ENCODE data around the gene TSSC4. TPM values are rescaled to one million over a fixed set of nuclear protein-coding genes. Genes with fewer than 3 reads are reported as not detected.

TSSC4 gene
- total and polyA plus RNA-seq, 2 of the 13 experiments (the other 11 are each of a cell fraction or from before 2014, with no cell fraction given): 16.2 to 58.6 TPM

DNA sequence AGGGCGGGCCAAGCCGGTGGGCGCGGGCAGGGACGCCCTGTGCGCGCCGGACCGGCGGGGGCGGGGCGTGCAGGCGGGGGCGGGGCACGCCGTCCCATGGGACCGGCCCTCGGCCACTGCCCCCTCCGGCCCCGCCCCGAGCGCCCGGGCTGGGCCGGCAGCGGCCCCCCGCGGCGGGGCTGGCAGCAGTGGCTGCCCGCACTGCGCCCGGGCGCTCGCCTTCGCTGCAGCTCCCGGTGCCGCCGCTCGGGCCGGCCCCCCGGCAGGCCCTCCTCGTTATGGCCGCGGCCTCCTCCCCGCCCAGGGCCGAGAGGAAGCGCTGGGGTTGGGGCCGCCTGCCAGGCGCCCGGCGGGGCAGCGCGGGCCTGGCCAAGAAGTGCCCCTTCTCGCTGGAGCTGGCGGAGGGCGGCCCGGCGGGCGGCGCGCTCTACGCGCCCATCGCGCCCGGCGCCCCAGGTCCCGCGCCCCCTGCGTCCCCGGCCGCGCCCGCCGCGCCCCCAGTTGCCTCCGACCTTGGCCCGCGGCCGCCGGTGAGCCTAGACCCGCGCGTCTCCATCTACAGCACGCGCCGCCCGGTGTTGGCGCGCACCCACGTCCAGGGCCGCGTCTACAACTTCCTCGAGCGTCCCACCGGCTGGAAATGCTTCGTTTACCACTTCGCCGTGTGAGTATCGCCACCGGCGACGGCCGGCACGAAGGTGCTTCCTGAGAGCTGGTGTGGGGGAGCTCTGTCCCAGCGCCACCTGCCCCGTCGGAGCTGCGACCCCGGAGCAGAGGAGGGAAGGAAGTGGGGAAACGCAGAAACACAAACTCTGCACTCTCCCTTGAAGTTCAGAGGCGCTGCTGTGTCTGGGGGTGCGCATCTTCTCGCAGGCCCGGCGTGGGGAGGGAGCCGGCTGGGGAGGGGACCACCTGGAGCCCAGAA lies 44.5 kb downstream of the TSSC4 start, which contains the start of gene KCNQ1 (continued):
- no peak for TF ChIP-seq ZMAT3 (CRISPR knock-in tag; conservative IDR thresholded peaks at IDR 0.05)
- TF ChIP-seq, protein P1, sequence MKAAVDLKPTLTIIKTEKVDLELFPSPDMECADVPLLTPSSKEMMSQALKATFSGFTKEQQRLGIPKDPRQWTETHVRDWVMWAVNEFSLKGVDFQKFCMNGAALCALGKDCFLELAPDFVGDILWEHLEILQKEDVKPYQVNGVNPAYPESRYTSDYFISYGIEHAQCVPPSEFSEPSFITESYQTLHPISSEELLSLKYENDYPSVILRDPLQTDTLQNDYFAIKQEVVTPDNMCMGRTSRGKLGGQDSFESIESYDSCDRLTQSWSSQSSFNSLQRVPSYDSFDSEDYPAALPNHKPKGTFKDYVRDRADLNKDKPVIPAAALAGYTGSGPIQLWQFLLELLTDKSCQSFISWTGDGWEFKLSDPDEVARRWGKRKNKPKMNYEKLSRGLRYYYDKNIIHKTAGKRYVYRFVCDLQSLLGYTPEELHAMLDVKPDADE (CRISPR knock-in tag; IDR thresholded peaks at IDR 0.05): no peak
- no peak for TF ChIP-seq PHF5A (CRISPR knock-in tag; IDR thresholded peaks at IDR 0.05; ENCODE audit: low read depth, unreplicated experiment)
- TF ChIP-seq, protein P2, sequence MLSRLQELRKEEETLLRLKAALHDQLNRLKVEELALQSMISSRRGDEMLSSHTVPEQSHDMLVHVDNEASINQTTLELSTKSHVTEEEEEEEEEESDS (CRISPR knock-in tag; IDR thresholded peaks at IDR 0.05; ENCODE audit: borderline replicate concordance): no peak
- no peak for TF ChIP-seq HOXD1 (CRISPR knock-in tag; IDR thresholded peaks at IDR 0.05)

DNA sequence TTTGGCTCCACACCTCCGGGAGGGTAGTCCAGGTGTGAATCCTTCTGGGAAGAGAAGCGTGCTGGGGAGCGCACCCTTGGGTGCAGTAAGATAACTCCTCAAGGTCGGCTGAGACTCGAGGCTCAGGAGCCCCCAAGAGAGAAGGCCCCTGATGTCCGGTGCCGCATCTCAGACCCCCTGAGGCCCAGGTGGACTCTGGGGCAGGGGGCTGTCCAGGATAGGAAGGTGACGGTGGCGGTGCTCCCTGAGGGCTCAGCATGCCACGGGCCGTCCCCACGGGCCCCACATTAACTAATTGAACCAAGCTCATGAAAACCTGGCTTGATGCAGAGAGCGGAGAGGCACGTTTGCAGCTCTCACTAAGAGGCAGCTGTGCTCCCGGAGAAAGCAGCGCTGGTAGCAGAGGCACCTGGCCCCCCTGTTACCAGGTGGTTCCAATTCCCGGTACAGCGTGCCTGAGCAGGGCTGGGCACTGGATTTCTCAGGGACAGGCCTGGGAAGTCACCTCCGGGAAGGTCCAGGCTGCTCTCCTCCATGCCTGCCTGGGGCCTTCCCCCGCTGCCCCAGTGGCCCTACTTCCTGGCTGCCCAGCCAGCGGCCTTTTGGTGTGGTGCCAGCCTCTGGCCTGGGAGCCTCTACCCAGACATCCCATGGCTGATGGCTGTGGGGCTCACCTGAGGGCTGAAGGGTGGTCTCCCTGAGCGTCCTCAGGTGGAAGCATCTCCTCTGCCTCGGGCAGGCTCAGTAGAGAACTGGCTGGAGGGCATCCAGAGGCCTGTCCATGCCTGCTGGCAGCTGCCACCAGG lies 45.4 kb downstream of the TSSC4 start:
- Histone ChIP-seq H3K9ac (ENCODE audit: insufficient read depth, low read depth, low read length) (no peak overlapping the region), H3K4me1 (ENCODE audit: insufficient read depth, low read length) (no peaks in the 10 kb centered on the region), H3K9me3 (ENCODE audit: low read length) (no peaks in the 10 kb centered on the region), H3K4me2 (ENCODE audit: low read depth, low read length) (no peak overlapping the region), H3K79me2 (ENCODE audit: insufficient read depth, low read length) (no peaks in the 10 kb centered on the region), H3K27ac (ENCODE audit: extremely low read length, insufficient read depth, low read length) (no peak overlapping the region), H3K27me3 (ENCODE audit: control insufficient read depth in 1 of 2, insufficient read depth in 2 of 2, low read length in 2 of 2) (peaks cover 20 to 77% of the 10 kb centered on the region in 2 experiments; a peak in 4 of 5 replicates), H2AFZ (ENCODE audit: low read length) (no peak overlapping the region), H3K36me3 (replicated peaks in 1 of 2; ENCODE audit: control insufficient read depth in 1 of 2, insufficient read depth in 2 of 2, low read length in 2 of 2) (no peaks in the 10 kb centered on the region), H3K4me3 (replicated peaks in 1 of 3; ENCODE audit: insufficient read depth in 1 of 3, low read depth in 2 of 3, low read length in 3 of 3) (no peak overlapping the region), H4K20me1 (ENCODE audit: insufficient read depth, low read length) (no peaks in the 10 kb centered on the region)
- in situ Hi-C loops (cut with HindIII; ENCODE audit: extremely low pct_ligation_motif_present, low pct_unique_long_range_greater_than_20kb) (no loop called here), intact Hi-C loops (cut with micrococcal nuclease; ENCODE audit: unreplicated experiment) (no loop called here)
- TF ChIP-seq, protein P3, sequence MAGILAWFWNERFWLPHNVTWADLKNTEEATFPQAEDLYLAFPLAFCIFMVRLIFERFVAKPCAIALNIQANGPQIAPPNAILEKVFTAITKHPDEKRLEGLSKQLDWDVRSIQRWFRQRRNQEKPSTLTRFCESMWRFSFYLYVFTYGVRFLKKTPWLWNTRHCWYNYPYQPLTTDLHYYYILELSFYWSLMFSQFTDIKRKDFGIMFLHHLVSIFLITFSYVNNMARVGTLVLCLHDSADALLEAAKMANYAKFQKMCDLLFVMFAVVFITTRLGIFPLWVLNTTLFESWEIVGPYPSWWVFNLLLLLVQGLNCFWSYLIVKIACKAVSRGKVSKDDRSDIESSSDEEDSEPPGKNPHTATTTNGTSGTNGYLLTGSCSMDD (CRISPR knock-in tag; IDR thresholded peaks at IDR 0.05): no peak
- no peak for TF ChIP-seq RNF2 (conservative IDR thresholded peaks at IDR 0.05; ENCODE audit: low read depth)
- no peak for TF ChIP-seq ZFAT (CRISPR knock-in tag; conservative IDR thresholded peaks at IDR 0.05)
- TF ChIP-seq GLI4 (CRISPR knock-in tag; IDR thresholded peaks at IDR 0.05; ENCODE audit: borderline replicate concordance): no peak
- TF ChIP-seq ZNF17 (CRISPR knock-in tag; IDR thresholded peaks at IDR 0.05): no peak
- TF ChIP-seq, protein P4, sequence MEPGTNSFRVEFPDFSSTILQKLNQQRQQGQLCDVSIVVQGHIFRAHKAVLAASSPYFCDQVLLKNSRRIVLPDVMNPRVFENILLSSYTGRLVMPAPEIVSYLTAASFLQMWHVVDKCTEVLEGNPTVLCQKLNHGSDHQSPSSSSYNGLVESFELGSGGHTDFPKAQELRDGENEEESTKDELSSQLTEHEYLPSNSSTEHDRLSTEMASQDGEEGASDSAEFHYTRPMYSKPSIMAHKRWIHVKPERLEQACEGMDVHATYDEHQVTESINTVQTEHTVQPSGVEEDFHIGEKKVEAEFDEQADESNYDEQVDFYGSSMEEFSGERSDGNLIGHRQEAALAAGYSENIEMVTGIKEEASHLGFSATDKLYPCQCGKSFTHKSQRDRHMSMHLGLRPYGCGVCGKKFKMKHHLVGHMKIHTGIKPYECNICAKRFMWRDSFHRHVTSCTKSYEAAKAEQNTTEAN (CRISPR knock-in tag; conservative IDR thresholded peaks at IDR 0.05): no peak
- no peak for TF ChIP-seq ZBTB1 (CRISPR knock-in tag; IDR thresholded peaks at IDR 0.05; ENCODE audit: borderline replicate concordance)
- no peak for FAIRE-seq
- ChIA-PET POLR2A (no interaction called here), CTCF (ENCODE audit: low intra/inter-chr PET ratio, low total read pairs) (no interaction called here)
- BruUV-seq (replicated peaks): no TSS peak
- ATAC-seq: no peak; the same call in 2 of the 3 replicates
- whole genome bisulfite sequencing (ENCODE audit: low lambda C conversion rate): no CpG with 5 or more reads among the region's 23 CpGs
- DNase-seq (ENCODE audit: low spot score): no peak

All from HepG2 (cell line).